Measurements from ENCODE around the gene ABHD17A. TPM values are rescaled to one million over a fixed set of nuclear protein-coding genes. Genes with fewer than 3 reads are reported as not detected.
"Not testable (repeated sequence)": the region's sequence is repeated elsewhere in the genome, so short reads cannot be mapped to it uniquely, and the experiment has no call there.

Gene ABHD17A
- total RNA-seq, 2 experiments from 2014 or later, result 79.3 to 79.9 TPM

DNA sequence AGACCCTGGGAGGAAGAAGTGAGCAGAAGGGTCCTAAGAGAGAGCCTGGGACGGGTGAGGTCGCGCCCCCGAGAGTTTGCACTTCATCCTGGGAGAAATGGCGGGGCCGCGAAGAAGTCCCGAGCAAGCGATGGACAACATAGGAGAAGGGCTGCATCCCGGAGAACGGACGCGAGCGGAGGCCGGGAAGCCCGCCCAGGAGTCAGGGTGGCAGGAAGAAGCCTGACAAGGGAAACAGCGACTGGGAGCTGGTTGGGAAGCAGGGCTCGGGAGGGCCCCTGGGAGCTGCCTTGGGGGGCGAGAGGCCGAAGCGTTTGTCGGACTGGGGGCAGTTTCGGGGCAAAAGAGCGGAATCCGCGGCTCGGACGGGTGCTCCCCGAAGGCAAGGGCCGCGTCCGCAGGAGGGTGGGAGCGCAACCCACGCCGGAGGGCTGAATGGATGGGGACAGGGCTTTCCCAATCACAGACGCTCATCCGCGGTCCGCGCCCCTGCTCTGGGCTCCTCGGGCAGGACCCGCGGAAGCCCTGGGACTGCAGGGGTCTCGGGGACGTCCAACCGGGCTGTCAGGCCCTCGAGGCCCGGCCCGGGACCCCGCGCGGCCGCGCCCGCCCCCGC lies 469 bp downstream of the ABHD17A start:
- intact Hi-C loops (cut with micrococcal nuclease), result loop anchor here (1.0 to 5.0 kb wide), 4 partner anchors 9 to 177 kb away; no protein-coding TSS in a partner anchor
- no peak for DNase-seq
- H3K27ac Mint-ChIP-seq, result peak overlapping the region; percentile 95
- H3K9me3 Mint-ChIP-seq, result no peaks in the 10 kb centered on the region
- H3K27me3 Mint-ChIP-seq (ENCODE audit: low read depth), result no peaks in the 10 kb centered on the region
- H3K4me1 Mint-ChIP-seq (ENCODE audit: low read depth), result peaks cover 27% of the 10 kb centered on the region
- H3K4me3 Mint-ChIP-seq, result peak overlapping the region; percentile 96
- peaks cover 5% of the 10 kb centered on the region for H3K36me3 Mint-ChIP-seq (ENCODE audit: low read depth)
- CTCF ChIA-PET, result interaction anchor here (1.4 to 2.2 kb wide), 2 partner anchors 17 to 20 kb away, joined by 4 to 5 read pairs; no protein-coding TSS in a partner anchor

- CTCF ChIA-PET, result interaction anchor here (1.4 to 2.2 kb wide), 2 partner anchors 17 to 20 kb away, joined by 4 to 5 read pairs; no protein-coding TSS in a partner anchor
- peaks cover 5% of the 10 kb centered on the region for H3K36me3 Mint-ChIP-seq (ENCODE audit: low read depth)
- DNase-seq, result peak; percentile 58
These were observed 991 bp downstream of the ABHD17A start for GRCh38 chr19:1884291-1884718.

GRCh38 chr19:1883784-1884183 lies 1.5 kb downstream of the ABHD17A start:
- Mint-ChIP-seq H3K27me3 (ENCODE audit: low read depth) (no peaks in the 10 kb centered on the region), H3K4me3 (peak overlapping the region; percentile 96), H3K9me3 (no peaks in the 10 kb centered on the region), H3K27ac (peak overlapping the region; percentile 95), H3K4me1 (ENCODE audit: low read depth) (peaks cover 27% of the 10 kb centered on the region), H3K36me3 (ENCODE audit: low read depth) (peaks cover 5% of the 10 kb centered on the region)
- CTCF ChIA-PET, result interaction anchor here (1.2 to 2.2 kb wide), 3 partner anchors 13 to 19 kb away, joined by 3 to 5 read pairs (median 4); no protein-coding TSS in a partner anchor
- peak; percentile 55 for DNase-seq
- intact Hi-C loops (cut with micrococcal nuclease), result loop anchor here (1.0 to 5.0 kb wide), 2 partner anchors 7 to 179 kb away; no protein-coding TSS in a partner anchor

More at GRCh38 chr19:1884291-1884718, 991 bp downstream of the ABHD17A start:
- peak overlapping the region; percentile 95 for H3K27ac Mint-ChIP-seq
- H3K4me3 Mint-ChIP-seq, result peak overlapping the region; percentile 96
- H3K27me3 Mint-ChIP-seq (ENCODE audit: low read depth), result no peaks in the 10 kb centered on the region
- intact Hi-C loops (cut with micrococcal nuclease), result loop anchor here (1.0 to 5.0 kb wide), 2 partner anchors 8 to 178 kb away; no protein-coding TSS in a partner anchor
- H3K9me3 Mint-ChIP-seq, result no peaks in the 10 kb centered on the region
- H3K4me1 Mint-ChIP-seq (ENCODE audit: low read depth), result peaks cover 27% of the 10 kb centered on the region

DNA sequence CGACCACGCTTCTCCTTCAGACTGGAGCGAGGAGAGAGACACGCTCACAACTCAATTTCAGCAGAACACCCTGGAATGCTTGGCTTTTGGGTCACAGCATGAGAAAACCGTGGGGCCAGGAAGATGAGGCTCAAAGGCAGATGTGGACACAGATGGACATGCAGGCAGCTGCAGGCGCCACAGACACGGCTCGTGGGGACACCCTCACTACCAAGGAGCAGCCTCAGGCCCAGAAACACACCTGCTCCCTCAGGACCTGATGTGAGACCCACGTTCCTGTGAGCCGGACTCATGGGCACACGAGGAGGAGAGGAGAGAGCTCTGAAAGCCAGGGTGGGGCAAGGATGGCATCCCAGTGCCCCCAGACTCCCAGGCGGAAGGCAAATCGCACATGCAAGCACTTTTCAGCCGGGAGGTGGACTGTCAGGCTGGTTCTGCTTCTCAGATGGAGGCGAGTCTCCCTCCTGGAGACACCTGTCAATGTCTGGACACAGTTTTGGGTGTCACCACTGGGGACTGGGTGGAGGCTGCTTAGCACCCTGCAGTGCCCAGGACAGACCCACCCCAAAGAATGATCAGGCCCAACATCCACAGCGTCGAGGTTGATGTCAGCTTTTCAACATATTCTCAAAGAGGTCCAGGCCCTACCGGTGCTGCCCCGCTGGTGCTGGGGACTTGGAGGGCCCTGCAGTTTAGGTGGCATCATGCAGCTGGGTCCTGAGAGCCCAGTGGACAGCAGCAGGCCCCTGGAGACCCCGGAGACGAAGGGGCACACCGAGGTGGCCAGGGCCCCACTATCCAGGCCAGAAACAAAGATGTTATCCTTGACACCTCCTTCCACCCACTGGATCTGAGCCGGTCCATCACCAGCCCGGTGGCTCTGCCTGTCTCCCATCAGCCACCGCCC lies 2.3 kb downstream of the ABHD17A start:
- Mint-ChIP-seq H3K27me3 (ENCODE audit: low read depth) (no peaks in the 10 kb centered on the region), H3K9me3 (no peaks in the 10 kb centered on the region), H3K4me1 (ENCODE audit: low read depth) (peaks cover 27% of the 10 kb centered on the region), H3K27ac (peak overlapping the region; percentile 95), H3K4me3 (peak overlapping the region; percentile 96), H3K36me3 (ENCODE audit: low read depth) (peaks cover 5% of the 10 kb centered on the region)
- intact Hi-C loops (cut with micrococcal nuclease), result loop anchor here (1.0 to 5.0 kb wide), 2 partner anchors 22 to 179 kb away; partner anchors contain the start of genes ADAT3 and SCAMP4
- DNase-seq, result no peak
- CTCF ChIA-PET, result interaction anchor here (1.2 to 2.2 kb wide), 3 partner anchors 13 to 18 kb away, joined by 3 to 5 read pairs (median 4); no protein-coding TSS in a partner anchor

GRCh38 chr19:1882089-1882785 lies 3.1 kb downstream of the ABHD17A start:
- peak overlapping the region; percentile 95 for H3K27ac Mint-ChIP-seq
- no peaks in the 10 kb centered on the region for H3K27me3 Mint-ChIP-seq (ENCODE audit: low read depth)
- peak overlapping the region; percentile 96 for H3K4me3 Mint-ChIP-seq
- DNase-seq, result peak; percentile 90
- H3K36me3 Mint-ChIP-seq (ENCODE audit: low read depth), result peaks cover 5% of the 10 kb centered on the region
- intact Hi-C loops (cut with micrococcal nuclease), result loop anchor here (1.0 to 5.0 kb wide), 2 partner anchors 23 to 180 kb away; partner anchors contain the start of genes ADAT3 and SCAMP4
- H3K9me3 Mint-ChIP-seq, result no peaks in the 10 kb centered on the region
- CTCF ChIA-PET, result interaction anchor here (0.6 kb wide), 1 partner anchor 15 kb away, joined by 3 read pairs; no protein-coding TSS in a partner anchor
- H3K4me1 Mint-ChIP-seq (ENCODE audit: low read depth), result peaks cover 27% of the 10 kb centered on the region

- H3K36me3 Mint-ChIP-seq (ENCODE audit: low read depth); H3K9me3 Mint-ChIP-seq; CTCF ChIA-PET; DNase-seq; H3K27me3 Mint-ChIP-seq (ENCODE audit: low read depth): not testable (repeated sequence)
- Mint-ChIP-seq H3K4me1 (ENCODE audit: low read depth) (peaks cover 27% of the 10 kb centered on the region), H3K4me3 (peak overlapping the region; percentile 96), H3K27ac (peak overlapping the region; percentile 95)
- intact Hi-C loops (cut with micrococcal nuclease), result loop anchor here (1.0 to 5.0 kb wide), 2 partner anchors 24 to 181 kb away; partner anchors contain the start of genes ADAT3 and SCAMP4
These were observed 3.8 kb downstream of the ABHD17A start for GRCh38 chr19:1881393-1882088.

DNA sequence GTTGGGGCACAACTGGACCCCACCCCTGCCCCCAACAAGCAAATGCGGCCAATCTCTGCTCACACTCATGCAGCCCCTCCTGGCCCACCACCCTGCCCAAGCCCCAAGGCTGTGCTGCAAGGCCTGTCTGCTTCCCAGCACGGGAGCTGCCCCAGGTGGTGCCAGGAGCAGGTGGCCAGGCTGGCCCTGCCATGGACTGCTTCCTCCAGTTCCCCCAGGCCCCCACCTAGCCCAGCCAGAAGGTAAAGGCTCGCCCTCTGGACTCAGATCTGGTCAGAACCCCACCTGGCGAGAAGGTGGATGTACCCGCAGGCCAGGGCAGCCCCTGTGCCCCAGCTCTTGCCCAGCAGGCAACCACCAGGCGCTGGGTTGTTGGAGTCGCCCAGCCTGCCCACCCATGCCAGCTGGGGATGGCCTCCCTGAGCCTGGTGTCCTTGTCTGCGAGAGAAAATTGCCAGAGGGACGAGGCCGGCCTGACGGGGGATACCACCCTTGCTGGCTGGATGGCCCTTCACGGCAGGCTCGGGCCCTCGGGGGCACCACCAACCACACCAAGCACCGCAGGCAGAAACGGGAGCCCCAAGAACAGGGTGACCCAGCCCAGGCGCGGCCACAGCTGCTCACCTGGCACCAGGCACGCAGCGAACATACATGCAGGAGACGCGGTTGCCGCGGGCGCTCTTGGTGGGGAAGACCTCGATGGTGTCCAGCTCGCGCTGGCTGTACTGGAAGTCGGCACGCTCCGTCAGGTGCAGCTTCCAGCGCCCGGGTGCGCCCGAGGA lies 4.5 kb downstream of the ABHD17A start:
- H3K4me3 Mint-ChIP-seq, result no peak overlapping the region
- CTCF ChIA-PET, result interaction anchor here (0.6 kb wide), 1 partner anchor 43 kb away, joined by 3 read pairs; no protein-coding TSS in a partner anchor
- H3K36me3 Mint-ChIP-seq (ENCODE audit: low read depth), result peaks cover 5% of the 10 kb centered on the region
- intact Hi-C loops (cut with micrococcal nuclease), result loop anchor here (5.0 kb wide), 1 partner anchor 181 kb away; no protein-coding TSS in a partner anchor
- no peaks in the 10 kb centered on the region for H3K9me3 Mint-ChIP-seq
- H3K27me3 Mint-ChIP-seq (ENCODE audit: low read depth), result no peaks in the 10 kb centered on the region
- DNase-seq, result no peak
- H3K27ac Mint-ChIP-seq, result peak overlapping the region; percentile 61
- peaks cover 32% of the 10 kb centered on the region for H3K4me1 Mint-ChIP-seq (ENCODE audit: low read depth)

DNA sequence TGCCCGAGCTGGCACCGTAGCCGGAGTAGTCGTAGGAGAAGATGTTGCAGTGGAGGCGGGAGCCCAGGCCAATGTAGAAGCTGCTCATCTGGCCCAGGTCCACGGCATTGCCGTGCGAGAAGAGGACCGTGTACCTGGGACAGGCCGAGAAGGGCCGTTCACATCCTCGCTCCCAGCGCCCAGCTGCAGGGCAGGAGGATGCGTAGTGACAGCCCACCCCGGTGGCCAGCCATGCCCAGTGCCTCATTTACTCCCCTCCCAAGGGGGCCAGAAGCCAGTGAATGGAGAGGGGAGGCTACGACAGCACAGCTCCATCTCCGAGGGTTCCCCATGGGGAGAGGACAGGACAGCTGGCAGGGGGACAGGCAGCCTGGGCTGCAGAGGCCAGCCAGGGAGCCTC lies 5.3 kb downstream of the ABHD17A start:
- not testable (repeated sequence) for H3K27me3 Mint-ChIP-seq (ENCODE audit: low read depth); DNase-seq; H3K9me3 Mint-ChIP-seq; H3K4me3 Mint-ChIP-seq; H3K36me3 Mint-ChIP-seq (ENCODE audit: low read depth); H3K27ac Mint-ChIP-seq
- CTCF ChIA-PET, result interaction anchor here (0.6 kb wide), 1 partner anchor 22 kb away, joined by 3 read pairs; no protein-coding TSS in a partner anchor
- H3K4me1 Mint-ChIP-seq (ENCODE audit: low read depth), result peaks cover 30% of the 10 kb centered on the region
- intact Hi-C loops (cut with micrococcal nuclease), result loop anchor here (5.0 kb wide), 1 partner anchor 182 kb away; no protein-coding TSS in a partner anchor

DNA sequence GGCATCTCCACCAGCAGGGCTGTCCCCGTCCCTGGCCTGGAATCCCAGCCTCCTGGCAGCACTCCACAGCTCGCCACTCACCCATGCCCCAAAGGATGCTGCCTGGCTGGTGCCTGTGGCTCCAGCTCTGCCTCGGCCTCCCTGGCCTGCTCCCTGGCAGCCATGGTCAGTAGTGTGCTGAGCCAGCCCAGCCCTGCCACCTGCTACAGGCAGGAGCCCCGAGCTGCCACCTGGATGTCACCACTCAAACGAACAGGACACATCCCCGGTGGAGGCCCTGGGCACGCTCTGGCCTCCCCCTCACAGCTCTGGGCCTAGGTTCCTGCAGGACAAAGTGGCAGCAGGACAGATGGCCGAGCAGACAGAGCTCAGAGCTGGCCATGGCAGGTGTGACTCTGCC lies 6.7 kb downstream of the ABHD17A start:
- DNase-seq; H3K27me3 Mint-ChIP-seq (ENCODE audit: low read depth); H3K27ac Mint-ChIP-seq; H3K4me3 Mint-ChIP-seq; CTCF ChIA-PET; H3K9me3 Mint-ChIP-seq; intact Hi-C loops (cut with micrococcal nuclease): not testable (repeated sequence)
- Mint-ChIP-seq H3K36me3 (ENCODE audit: low read depth) (peaks cover 12% of the 10 kb centered on the region), H3K4me1 (ENCODE audit: low read depth) (peaks cover 36% of the 10 kb centered on the region)

DNA sequence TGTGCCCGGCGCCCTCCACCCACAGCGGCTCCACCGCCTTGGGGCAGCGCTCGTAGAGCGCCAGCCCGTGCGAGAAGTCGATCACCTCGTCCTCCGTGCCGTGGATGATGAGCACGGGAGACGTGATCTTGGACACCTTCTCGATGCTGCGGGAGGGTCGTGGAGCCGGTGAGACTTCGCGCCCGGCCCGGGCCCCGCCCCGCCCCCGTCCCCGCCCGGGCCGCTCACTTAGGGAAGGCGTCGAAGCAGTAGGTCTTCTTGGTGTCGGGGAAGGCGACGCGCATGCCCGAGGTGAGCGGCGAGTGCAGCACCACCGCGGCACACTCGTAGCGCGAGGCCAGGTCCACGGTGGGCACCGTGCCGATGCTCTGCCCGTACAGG lies 8.0 kb downstream of the ABHD17A start:
- H3K27me3 Mint-ChIP-seq (ENCODE audit: low read depth); H3K9me3 Mint-ChIP-seq; DNase-seq; intact Hi-C loops (cut with micrococcal nuclease); H3K4me3 Mint-ChIP-seq; H3K27ac Mint-ChIP-seq: not testable (repeated sequence)
- Mint-ChIP-seq H3K4me1 (ENCODE audit: low read depth) (peaks cover 28% of the 10 kb centered on the region), H3K36me3 (ENCODE audit: low read depth) (peaks cover 12% of the 10 kb centered on the region)
- CTCF ChIA-PET, result interaction anchor here (1.3 kb wide), 1 partner anchor 39 kb away, joined by 3 read pairs; no protein-coding TSS in a partner anchor
